ENCODE data around the gene GRID2. TPM values are rescaled to one million over a fixed set of nuclear protein-coding genes. Genes with fewer than 3 reads are reported as not detected.

Gene GRID2
- total and polyA plus RNA-seq, 8 donors = 0.39 TPM; not detected in 7

- Histone ChIP-seq H3K4me1 (no peaks in the 10 kb centered on the region), H3K27ac (no peak overlapping the region), H3K9me3 (no peaks in the 10 kb centered on the region), H3K4me3 (no peak overlapping the region), H3K36me3 (no peaks in the 10 kb centered on the region), H3K27me3 (no peaks in the 10 kb centered on the region)
- 57% methylated on average over 3 of the region's 3 CpGs for WGBS, 2 donors
- ATAC-seq (no peak), FAIRE-seq (no peak), DNase-seq (no peak)
- intact Hi-C loops (cut with DNase I) = no loop called here
- TF ChIP-seq, protein P1, sequence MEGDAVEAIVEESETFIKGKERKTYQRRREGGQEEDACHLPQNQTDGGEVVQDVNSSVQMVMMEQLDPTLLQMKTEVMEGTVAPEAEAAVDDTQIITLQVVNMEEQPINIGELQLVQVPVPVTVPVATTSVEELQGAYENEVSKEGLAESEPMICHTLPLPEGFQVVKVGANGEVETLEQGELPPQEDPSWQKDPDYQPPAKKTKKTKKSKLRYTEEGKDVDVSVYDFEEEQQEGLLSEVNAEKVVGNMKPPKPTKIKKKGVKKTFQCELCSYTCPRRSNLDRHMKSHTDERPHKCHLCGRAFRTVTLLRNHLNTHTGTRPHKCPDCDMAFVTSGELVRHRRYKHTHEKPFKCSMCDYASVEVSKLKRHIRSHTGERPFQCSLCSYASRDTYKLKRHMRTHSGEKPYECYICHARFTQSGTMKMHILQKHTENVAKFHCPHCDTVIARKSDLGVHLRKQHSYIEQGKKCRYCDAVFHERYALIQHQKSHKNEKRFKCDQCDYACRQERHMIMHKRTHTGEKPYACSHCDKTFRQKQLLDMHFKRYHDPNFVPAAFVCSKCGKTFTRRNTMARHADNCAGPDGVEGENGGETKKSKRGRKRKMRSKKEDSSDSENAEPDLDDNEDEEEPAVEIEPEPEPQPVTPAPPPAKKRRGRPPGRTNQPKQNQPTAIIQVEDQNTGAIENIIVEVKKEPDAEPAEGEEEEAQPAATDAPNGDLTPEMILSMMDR (IDR thresholded peaks at IDR 0.05) = no peak
These were observed 1134.2 kb downstream of the GRID2 start for GRCh38 chr4:93437991-93438390.

- DNase-seq (no peak), FAIRE-seq (no peak), ATAC-seq (no peak)
- no peaks in the 10 kb centered on the region for H3K36me3 ChIP-seq
- no peaks in the 10 kb centered on the region for H3K4me1 ChIP-seq
- H3K27me3 ChIP-seq = no peaks in the 10 kb centered on the region
- intact Hi-C loops (cut with DNase I) = no loop called here
- TF ChIP-seq, protein P1 (IDR thresholded peaks at IDR 0.05) = no peak
- H3K27ac ChIP-seq = no peak overlapping the region
- H3K9me3 ChIP-seq = no peaks in the 10 kb centered on the region
- WGBS, 2 donors = 84 to 98% methylated on average over 1 of the region's 1 CpG
- no peak overlapping the region for H3K4me3 ChIP-seq
These were observed 1141.1 kb downstream of the GRID2 start for GRCh38 chr4:93444860-93445259.

DNA sequence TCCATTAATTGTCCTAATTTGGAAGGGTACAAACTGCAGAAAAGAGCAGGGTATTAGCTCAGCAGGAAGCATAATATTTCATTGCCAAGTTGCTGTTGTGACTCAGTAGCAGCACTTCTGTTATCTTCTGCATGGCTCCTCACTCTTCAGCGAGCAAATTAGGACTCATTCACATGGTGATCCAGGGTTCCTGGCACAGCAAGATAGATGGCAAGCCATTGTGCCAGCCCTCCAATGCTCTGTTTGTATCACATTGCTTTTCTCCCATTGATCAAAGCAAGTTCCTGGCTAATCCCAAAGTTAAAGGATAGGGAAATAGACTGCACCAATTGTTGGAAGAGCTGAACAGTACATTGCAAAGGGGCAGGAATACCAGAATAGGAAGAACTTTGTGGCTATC lies 1142.3 kb downstream of the GRID2 start:
- intact Hi-C loops (cut with DNase I) = no loop called here
- 66 to 75% methylated on average over 1 of the region's 1 CpG for WGBS, 2 donors
- no peak for DNase-seq
- TF ChIP-seq, protein P1 (IDR thresholded peaks at IDR 0.05) = no peak
- Histone ChIP-seq H3K4me3 (no peak overlapping the region), H3K9me3 (no peaks in the 10 kb centered on the region), H3K27me3 (no peaks in the 10 kb centered on the region), H3K4me1 (no peaks in the 10 kb centered on the region), H3K36me3 (no peaks in the 10 kb centered on the region), H3K27ac (no peak overlapping the region)
- no peak for ATAC-seq
- no peak for FAIRE-seq

- H3K36me3 ChIP-seq = no peaks in the 10 kb centered on the region
- H3K4me3 ChIP-seq = no peak overlapping the region
- ATAC-seq (no peak), DNase-seq (no peak), FAIRE-seq (no peak)
- no peaks in the 10 kb centered on the region for H3K9me3 ChIP-seq
- TF ChIP-seq, protein P1 (IDR thresholded peaks at IDR 0.05) = no peak
- WGBS, 2 donors = 75 to 85% methylated on average over 1 of the region's 1 CpG
- no peak overlapping the region for H3K27ac ChIP-seq
- H3K4me1 ChIP-seq = no peaks in the 10 kb centered on the region
- no peaks in the 10 kb centered on the region for H3K27me3 ChIP-seq
- intact Hi-C loops (cut with DNase I) = no loop called here
These were observed 1145.0 kb downstream of the GRID2 start for GRCh38 chr4:93448691-93449293.

- intact Hi-C loops (cut with DNase I) = no loop called here
- no peak for FAIRE-seq
These were observed 1148.2 kb downstream of the GRID2 start for GRCh38 chr4:93451954-93452353.

More at GRCh38 chr4:93451954-93452353, 1148.2 kb downstream of the GRID2 start:
- no peaks in the 10 kb centered on the region for H3K36me3 ChIP-seq
- no peak overlapping the region for H3K27ac ChIP-seq
- H3K4me3 ChIP-seq = no peak overlapping the region
- ATAC-seq = no peak
- H3K9me3 ChIP-seq = no peaks in the 10 kb centered on the region
- no peaks in the 10 kb centered on the region for H3K27me3 ChIP-seq
- no peaks in the 10 kb centered on the region for H3K4me1 ChIP-seq
- TF ChIP-seq, protein P1 (IDR thresholded peaks at IDR 0.05) = no peak
- no peak for DNase-seq
- WGBS, 2 donors = 41 to 44% methylated on average over 1 of the region's 1 CpG
